TTC549 (cell line): ENCODE data around the gene DLGAP4.

Experiments used
- FAIRE-seq: peaks from 2 replicates; lab custom pipeline; 2012; peaks lifted over from hg19 to GRCh38; lab: Jason Lieb, UNC

DLGAP4 gene

DNA sequence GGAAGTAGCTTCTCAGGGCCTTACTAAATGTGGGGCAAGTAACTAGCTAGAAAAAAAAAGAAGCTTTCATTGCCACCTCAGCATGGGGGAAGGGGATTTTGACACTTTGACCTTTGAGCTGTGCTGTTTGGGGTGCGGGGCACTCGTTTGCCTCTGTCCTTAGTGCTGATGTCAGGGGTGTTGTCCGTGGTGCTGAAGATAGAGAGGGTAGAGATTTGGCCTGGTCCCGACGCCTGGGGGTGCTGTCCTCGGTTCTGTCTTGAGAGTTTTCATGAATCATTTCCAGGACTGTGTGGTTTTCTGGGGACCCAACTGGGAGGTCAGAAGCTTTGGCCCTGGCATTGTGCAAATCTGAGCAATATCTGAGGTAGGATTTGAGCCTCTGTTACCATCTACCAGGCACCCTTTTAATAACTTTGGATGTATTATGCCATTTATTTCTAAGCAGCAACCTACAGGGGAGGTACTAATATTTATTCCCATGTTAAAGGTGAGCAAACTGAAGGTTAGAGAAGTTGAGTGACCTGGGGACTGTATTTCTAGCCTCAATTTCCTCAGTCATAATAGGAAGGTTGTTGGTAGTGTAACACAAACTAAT lies 78.0 kb downstream of the DLGAP4 start:
- FAIRE-seq: no peak

DNA sequence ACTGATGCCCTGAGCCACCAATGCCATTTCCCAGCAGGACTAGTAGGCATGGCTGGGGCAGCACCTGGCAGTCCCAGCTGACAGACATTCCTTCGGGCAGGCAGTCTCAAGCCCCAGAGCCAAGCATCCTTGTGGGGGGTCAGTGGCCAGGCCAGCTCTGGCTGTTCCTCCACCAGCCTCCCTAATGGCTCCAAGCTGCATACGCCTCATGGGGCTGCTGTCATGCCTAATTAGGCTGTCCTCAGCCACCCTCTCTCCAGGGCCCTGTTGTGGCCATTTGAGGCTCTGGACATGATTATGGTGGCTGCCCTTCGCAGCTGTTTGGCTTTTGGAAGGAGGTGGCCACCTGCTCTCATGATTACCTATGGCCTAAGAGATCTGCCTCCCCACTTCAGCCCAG lies 79.4 kb downstream of the DLGAP4 start:
- FAIRE-seq: no peak

DNA sequence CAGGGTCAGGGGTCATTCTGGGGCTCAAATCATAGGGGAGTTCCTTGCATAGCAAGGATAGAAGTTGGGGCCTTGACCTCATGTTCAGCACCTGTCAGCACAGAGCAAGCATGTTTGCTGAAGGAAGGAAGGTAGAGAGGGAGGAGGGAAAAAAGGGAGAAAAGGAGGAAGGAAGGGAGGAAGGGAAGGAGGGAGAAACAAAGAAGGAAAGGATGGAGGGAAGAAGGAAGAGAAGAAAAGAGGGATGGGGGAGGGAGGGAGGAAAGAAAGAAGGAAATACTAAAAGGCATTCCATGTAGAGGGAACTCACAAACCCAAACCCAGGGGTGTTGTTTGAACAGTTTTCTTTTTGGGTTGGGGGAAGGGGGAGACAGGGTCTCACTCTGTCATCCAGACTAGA lies 80.1 kb downstream of the DLGAP4 start:
- FAIRE-seq: no peak

DNA sequence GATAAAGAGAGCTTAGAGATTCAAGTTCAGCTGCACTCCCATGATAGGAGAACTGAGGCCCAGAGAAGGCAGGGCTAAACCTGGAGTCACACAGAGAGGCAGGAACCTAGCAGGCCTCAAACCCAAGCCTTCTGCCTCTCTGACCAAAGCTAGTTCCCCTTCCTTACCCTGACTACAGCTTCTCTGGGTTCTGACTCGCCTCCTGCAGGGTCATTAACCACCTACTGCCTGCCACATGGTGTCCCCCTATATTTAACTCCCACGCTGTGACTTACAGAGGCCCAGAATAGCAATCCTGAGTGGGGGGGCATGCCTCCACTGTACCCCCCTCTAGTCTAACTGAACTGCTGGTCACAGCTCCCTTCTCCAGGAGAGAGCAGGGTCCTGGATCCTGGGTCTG lies 84.1 kb downstream of the DLGAP4 start:
- FAIRE-seq: no peak

DNA sequence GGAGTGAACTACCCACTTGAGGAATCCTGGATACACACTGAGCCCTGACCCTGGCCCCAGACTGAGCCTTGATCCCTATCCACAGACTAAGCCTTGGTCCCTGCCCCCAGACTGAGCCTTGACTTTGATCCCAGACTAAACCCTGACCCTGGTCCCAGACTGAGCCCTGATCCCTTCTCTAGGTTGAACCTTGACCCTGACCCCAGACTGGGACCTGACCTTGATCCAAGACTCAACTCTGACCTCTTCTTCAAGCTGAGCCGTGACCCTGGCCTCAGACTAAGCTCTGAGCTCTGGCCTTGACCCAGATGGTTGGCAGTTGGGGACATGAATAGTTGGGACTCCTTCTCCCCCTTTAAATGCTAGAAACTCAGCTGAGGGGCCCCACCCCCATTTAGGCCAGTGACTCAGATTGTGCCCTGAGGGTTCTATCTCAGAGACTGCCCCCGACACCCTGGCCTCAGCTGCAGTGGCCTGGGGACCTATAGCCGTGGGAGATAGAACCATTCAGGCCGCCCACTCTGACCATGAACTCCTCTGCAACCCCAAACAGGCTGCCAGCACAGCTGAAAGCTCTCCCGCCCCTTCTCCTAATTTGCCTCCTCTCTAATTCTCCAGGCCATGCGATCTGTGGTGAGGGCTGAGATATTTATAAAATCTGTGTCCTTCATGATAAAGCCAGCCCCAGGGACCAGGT lies 84.7 kb downstream of the DLGAP4 start:
- no peak for FAIRE-seq

DNA sequence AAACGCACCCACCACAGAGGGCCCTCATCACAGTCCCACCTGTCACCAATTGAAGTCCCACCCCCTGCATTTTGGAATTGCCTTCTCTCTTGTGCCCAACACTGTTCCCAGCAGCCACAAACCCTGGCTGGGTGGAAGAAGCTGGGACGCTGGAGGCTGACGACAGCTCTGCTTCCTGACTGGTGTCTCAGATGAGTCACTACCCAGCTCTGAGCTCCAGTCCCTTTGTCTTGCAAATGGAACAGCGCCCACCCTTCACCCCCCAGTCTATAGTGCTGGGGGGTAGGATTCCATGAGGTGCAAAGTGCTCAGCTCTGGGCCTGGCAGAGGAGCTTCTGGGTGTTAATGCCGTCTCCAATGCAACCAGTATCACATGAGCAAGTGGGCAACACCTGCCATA lies 85.3 kb downstream of the DLGAP4 start:
- no peak for FAIRE-seq

DNA sequence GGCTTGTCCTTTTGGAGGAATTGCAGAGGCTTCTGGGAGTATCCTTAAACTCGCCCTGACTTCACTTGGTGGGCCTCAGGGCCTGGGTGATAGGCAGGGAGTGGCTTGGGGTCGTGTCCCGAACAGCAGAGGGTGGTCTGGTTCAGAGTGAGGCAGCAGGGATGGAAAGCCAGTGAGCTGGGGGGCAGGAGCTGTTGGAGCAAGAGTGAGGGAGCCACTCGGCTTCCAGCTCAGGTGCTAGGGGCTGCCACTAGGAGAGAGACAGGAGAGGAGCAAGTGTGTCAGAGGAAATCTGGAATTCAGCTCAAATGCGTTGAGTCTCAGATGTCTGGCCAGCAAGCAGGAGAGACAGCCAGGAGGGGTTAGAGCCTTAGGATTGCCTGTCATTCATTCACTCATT lies 85.8 kb downstream of the DLGAP4 start:
- no peak for FAIRE-seq

DNA sequence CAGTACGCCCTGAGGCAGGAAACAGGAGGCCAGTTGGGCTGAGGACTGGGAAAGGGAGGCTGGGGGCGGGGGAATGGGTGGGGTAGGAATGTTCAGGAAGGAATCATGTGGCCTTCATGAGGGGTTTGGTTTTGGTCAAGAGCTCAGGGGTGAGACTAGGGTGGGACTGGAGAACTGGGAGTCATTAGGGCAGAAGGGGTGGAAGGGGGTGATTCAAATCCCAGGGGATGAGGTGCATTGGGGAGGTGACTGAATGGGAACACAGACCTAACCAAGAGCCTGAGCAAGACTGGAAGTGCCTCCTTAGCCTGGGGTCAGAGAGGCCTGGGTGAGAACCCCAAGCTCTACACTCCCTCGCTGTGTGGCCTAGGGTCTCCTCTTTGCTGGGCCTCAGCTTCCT lies 86.8 kb downstream of the DLGAP4 start:
- FAIRE-seq: no peak

DNA sequence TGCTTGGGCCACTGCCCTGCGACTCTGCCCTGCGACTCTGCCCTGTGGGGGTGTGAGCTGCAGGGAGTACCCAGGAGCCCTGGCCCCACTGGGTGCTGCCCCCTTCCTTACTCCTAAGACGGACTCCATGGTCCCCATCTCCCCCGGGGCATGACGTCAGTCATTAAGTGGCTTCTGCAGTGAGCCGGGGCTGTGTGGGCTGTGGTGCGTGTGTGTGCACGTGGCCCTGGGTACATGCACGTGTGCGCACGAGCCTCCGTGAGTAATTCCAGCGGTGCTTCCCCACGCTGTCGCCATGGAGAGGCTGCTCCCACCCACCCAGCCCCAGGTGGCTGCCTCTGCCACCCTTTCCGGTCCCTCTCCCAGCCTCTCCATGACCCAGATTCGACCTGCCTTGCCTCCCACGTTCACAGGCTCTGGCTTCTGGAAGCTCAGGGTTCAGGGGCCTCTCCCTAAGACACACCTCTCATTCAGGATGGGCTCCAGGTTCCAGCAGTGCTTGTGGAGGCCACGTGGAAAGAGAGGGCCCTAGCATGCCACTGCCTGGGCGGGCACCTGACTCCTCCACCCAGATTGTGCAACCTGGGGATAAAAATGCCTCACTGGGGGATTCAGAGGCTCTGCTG lies 88.3 kb downstream of the DLGAP4 start:
- FAIRE-seq: no peak

DNA sequence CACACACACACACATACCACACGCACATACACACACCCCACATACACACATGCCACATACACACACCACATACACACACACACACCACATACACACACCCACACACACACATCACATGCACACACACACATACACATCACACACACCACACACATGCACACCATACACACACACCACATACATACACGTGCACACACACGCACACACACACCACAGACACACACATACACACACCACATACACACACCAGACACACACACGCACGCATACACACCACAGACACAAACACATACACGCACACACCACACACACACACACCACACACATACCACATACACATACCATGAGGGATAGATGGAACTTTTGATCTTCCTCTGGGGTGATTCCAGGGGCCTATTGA lies 90.2 kb downstream of the DLGAP4 start:
- no peak for FAIRE-seq

DNA sequence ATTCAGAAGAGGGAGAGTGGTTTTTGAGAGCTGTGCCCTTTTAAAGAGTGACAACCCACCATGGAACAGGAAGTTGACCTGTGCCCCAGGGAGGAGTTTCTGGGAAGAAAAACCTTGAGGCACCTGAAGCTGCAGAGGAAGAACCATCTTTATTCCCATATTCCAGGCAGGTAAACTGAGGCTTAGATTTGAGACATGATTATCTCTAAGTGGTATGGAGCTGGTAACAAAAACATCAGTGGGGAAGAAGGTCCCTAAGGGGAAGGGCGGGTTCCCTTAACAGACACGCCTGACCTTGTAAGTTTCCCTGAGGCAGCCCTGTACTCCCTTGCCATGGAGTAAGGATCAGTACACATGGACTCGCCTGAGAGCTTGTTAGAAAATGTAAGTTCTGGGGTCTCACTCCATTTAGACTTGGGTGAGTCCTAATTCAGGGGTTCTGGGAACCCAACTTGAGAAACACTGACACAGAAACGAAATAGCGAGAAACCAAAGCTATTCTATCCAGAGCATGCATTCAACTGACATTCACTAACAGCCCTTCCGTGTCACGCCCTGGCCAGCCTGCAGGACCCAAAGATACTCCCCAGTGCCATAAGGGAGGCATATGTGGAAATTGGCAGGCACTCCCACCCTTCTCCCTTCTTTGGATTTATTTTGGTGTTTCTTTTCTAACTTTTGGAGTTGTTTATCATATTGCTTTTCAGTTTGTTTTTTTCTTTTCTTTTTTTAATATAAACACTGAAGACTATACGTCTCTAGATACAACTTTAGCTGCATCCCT lies 90.9 kb downstream of the DLGAP4 start:
- no peak for FAIRE-seq

DNA sequence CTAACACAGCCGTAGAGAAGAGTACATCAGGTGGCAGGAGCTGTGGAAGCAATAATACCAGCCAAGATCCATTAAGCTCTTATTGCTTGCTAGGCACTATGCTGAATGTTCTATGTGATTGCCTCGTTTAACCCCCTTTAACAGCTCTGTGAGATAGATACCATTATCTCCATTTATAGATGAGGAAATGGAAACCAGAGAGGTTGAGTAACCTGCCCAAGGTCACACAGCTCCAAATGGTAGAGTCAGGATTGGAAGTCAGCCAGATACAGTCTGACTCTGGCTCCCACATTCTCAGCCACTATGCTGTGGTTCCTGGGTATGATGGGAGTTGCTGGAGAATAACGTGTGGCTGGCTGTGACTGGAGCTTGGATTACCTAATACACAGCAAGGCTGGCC lies 92.4 kb downstream of the DLGAP4 start:
- FAIRE-seq: no peak

DNA sequence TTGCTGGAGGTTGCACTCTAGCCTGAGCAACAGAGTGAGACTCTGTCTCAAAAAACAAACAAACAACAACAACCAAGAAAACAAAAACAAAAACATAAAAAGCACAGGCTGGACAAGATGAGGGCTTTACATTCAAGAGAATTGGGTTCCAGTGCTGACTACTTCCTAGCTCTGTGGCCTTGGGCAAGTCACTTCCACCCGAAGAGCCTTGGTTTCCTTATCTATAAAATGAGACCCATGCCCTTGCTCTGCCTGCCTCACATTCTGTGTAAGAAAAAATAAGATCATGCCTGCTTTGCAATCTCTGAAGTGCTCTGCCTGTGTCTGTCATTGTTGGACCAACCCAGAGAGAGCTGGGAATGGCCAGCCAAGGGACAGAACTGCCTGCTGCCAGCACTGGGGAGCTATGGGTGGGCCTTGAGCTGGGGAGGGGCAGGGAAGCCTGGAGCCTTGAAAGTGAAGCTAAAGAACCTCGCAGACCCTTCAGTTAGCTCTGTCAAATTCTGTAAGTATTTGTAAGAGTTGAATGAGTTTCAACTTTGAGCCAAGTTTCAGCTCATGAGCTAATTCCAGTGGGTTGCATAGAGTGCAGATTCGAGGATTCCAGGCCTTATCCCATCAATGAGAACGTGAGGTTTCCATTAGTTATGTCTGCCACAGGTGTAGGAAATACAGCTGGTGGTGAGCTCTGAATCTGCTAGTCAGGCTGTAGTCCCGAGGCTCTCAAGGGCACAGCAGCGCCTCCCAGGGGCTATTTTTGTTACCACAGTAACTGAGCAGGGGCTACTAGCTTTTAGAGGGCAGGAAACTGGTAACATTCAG lies 93.2 kb downstream of the DLGAP4 start:
- peak; percentile 56 for FAIRE-seq

DNA sequence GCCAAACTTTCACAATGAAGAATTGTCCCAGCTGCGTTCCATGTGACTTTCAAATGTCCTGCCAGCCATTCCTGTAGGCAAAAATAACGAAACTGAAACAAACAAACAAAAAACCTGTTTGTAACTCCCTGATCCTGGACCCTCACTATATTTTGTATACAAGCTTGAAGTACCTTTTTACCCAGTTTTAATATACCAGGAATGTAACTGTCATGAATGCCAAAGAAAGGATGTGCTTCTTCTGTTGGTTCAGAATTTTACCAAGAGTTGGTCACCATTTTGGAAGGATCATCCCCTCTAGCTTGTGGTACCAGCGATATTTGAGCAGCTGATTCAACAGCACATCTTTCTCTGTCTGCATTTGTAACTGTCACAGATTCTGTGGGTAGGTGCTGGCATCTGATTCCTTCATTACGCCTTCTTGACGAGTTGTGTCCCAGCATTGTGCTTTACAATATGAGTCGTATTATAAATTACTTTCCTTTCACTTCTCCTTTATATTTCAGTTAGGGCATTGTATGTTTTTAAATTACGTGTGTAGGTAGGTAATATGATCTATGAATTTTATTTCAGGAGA lies 93.9 kb downstream of the DLGAP4 start:
- no peak for FAIRE-seq

DNA sequence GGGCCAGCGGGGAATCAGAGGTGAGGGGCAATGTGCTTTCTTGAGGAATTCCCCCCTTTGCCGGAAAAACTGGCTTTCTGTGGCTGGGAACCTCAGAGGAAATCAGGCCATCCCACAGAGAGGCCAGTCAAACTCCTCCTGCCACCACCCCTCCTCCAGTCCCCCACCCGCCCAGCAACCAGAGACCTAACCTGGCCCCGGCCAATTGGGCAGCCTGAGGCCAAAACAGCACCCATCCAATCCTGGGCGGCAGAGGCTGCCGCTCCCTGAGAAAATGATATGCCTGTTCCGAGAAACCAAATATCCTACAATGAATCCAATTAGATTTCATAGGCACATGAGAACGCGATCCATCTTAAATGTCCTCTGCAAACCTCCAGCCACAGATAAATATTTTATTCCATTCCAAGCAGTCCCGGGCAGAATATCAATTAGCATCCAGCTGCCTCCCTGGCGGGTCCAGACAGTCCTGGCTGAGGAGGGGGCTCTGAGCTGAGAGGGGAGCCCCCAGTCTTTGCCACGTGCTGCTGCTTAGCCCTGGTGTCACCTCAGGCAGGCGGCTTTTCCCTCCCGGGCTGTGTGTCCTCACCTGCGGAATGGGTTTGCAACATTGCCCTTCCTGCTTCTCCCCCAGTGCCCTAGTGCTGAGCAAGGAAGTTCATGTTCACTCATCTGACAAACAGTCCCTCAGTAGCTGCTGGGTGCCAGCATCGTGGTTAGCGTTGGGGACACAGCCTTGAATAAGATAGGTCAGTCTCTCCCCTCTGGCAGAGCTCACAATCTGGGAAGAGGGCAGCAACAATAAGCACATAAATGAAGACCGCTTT lies 95.0 kb downstream of the DLGAP4 start:
- FAIRE-seq: no peak

DNA sequence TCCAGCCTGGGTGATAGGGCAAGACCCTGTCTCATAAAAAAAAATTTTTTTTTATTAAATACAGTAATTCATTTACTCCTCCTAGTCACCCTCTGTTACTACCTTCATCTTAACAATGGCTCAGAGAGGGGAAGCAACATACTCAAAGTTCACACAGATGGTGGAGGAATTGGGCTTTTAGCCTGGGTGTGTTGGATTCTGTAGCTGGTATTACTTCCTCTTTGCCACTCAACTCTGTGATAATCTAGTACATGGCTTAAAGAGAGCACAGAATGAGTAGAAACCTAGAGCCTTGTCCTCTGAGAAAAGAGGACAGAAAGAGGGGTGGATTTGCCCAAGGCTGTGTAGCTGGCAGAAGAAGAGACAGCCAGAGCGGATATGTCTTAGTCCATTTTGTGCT lies 96.6 kb downstream of the DLGAP4 start:
- FAIRE-seq: no peak

DNA sequence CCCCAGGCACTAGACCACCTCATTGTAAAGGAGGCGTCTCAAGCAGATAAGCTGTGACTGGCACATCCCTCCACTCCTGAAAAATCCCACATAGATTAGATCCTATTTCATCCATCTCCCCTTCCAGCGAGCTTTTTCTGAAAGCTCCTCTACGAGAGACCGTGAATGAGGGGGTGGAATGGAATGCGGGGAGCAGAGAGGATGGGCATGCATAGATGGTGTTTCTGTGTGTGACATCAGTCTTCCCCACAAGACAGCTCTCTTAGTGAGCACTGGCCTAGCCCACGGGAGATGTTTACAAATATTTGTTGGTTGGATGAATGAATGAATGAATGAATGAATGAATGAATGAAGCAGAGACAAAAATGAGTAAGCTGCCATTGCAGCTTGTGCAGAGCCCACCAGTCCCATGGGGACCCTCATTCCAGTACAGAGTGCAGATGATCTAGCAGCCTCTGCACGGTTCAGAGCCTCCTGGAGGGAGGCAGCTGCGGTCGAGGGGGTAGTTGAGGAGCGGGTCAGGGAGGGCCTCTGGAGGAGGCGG lies 98.4 kb downstream of the DLGAP4 start:
- FAIRE-seq: no peak

DNA sequence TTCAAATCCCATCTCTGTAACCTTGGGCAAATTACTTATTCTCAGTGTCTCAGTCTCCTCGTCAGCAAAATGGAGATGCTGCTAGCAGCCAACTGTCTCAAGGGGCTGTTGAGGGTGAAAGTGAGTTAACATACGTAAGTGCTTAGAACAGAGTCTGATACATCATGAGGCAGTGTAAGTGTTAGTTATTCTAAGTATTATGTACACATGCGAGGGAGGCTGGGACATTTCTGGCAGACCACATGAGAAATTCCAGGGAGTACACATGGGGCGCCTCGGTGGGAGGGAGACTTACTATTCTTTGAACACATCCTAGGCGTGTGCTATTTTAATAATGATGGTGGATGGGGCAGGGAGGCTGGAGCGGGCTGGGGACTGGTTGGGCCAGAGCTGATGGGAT lies 99.1 kb downstream of the DLGAP4 start:
- no peak for FAIRE-seq

DNA sequence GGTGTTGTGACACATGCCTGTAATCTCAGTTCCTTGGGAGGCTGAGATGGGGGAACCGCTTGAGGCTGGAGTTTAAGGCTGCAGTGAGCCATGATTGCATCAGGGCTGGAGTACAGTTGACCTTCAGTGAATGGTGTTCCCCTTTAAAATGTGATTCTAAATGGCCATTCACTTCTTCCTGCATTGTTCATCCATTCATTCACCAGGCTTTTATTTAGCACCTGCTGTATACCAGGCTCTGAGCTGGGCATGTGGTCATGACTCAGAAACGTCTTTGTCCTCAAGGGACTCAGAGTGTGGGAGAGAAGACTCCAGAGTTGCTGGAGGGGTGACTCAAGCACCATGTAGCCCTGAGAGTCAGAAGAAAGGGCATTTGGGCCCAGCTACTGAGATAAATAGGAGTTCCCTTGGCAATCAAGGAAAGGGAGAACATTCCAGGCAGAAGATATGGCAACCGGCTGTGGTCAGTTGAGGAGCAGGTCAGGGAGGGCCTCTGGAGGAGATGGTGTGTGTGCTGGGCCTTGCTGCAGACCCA lies 101.1 kb downstream of the DLGAP4 start:
- no peak for FAIRE-seq

DNA sequence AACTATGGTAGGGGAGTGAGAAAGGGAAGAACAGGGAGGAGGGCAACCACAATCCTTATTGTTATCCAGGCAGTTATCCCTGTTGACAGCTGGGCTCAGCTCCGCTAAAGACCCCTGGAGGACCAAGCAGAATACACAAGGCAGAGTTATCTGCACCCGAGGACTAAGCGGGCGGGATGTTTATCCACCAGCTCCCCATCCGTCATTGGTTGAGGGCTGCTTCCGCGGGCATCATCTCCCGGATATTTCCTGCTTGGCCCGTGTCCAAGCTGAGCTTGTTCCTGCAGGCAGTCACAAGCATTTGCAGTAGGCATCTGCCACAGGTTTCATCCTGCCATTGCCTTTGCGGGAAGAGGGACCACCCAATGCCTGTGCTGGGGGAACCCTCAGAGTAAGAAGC lies 102.1 kb downstream of the DLGAP4 start:
- FAIRE-seq: no peak
